Measurements from ENCODE around the gene PCDHA8.
"Not testable (repeated sequence)": the region's sequence is repeated elsewhere in the genome, so short reads cannot be mapped to it uniquely, and the experiment has no call there.

Gene PCDHA8

GRCh38 chr5:140827704-140828361 is 13.2 kb upstream of the PCDHA8 start, which contains the start of gene PCDHA6:
TSS of gene PCDHA6 (plus strand) at chr5:140827960. CDS start at chr5:140828092, 132 bp downstream.
- DNase-seq (ENCODE audit: low read depth in 2 of 2) = no peak

GRCh38 chr5:140828362-140828737 is 12.6 kb upstream of the PCDHA8 start:
- DNase-seq (ENCODE audit: low read depth in 2 of 2) = no peak

GRCh38 chr5:140829511-140830501 is 11.2 kb upstream of the PCDHA8 start:
- not testable (repeated sequence) for DNase-seq (ENCODE audit: low read depth in 2 of 2)

GRCh38 chr5:140833993-140834392 is 7.0 kb upstream of the PCDHA8 start, which contains the start of gene PCDHA7:
TSS of gene PCDHA7 (plus strand) at chr5:140834269. CDS start at chr5:140834384, 115 bp downstream.
- no peak for DNase-seq (ENCODE audit: low read depth in 2 of 2)

GRCh38 chr5:140834439-140835008 is 6.5 kb upstream of the PCDHA8 start:
- not testable (repeated sequence) for DNase-seq (ENCODE audit: low read depth in 2 of 2)

GRCh38 chr5:140835622-140836510 is 5.1 kb upstream of the PCDHA8 start:
- no peak for DNase-seq (ENCODE audit: low read depth in 2 of 2)

GRCh38 chr5:140842798-140843733 is 2.1 kb downstream of the PCDHA8 start:
- no peak for DNase-seq (ENCODE audit: low read depth in 2 of 2)

DNA sequence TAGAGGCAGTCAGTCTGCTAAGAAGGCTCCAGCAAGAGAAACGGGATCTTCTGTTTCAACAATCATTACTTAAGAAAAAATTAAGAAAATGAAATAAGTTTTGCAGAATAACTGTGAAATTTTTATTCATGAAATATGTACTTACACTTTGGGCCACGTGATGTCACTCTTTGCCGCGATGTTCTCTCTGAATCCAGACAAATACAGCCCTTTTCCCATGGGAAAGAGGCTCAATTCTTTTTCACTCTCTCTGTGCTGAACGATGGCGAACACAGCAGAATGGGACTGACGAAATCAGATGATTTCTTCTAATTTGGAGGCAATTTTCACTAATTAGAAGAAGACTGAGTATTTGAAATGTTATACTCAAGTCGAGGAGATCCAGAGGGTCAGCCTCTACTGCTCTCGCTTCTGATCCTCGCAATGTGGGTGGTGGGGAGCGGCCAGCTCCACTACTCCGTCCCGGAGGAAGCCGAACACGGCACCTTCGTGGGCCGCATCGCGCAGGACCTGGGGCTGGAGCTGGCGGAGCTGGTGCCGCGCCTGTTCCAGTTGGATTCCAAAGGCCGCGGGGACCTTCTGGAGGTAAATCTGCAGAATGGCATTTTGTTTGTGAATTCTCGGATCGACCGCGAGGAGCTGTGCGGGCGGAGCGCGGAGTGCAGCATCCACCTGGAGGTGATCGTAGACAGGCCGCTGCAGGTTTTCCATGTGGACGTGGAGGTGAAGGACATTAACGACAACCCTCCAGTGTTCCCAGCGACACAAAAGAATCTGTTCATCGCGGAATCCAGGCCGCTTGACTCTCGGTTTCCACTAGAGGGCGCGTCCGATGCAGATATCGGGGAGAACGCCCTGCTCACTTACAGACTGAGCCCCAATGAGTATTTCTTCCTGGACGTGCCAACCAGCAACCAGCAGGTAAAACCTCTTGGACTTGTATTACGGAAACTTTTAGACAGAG is 7.4 kb downstream of the PCDHA8 start, which contains the start of gene PCDHA9:
Gene PCDHA9 (plus strand): TSS at position 244 of the 964 bp plus-strand sequence. CDS start 114 bp downstream, at position 358.
- not testable (repeated sequence) for DNase-seq (ENCODE audit: low read depth in 2 of 2)

DNA sequence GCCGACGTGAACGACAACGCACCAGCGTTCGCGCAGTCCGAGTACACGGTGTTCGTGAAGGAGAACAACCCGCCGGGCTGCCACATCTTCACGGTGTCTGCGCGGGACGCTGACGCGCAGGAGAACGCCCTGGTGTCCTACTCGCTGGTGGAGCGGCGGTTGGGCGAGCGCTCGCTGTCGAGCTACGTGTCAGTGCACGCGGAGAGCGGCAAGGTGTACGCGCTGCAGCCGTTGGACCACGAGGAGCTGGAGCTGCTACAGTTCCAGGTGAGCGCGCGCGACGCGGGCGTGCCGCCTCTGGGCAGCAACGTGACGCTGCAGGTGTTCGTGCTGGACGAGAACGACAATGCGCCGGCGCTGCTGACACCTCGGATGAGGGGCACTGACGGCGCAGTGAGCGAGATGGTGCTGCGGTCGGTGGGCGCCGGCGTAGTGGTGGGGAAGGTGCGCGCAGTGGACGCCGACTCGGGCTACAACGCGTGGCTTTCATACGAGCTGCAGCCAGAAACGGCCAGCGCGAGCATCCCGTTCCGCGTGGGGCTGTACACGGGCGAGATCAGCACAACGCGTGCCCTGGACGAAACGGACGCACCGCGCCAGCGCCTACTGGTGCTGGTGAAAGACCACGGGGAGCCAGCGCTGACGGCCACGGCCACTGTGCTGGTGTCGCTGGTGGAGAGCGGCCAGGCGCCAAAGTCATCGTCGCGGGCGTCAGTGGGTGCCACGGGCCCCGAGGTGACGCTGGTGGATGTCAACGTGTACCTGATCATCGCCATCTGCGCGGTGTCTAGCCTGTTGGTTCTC is 9.0 kb downstream of the PCDHA8 start:
- not testable (repeated sequence) for DNase-seq (ENCODE audit: low read depth in 2 of 2)

DNA sequence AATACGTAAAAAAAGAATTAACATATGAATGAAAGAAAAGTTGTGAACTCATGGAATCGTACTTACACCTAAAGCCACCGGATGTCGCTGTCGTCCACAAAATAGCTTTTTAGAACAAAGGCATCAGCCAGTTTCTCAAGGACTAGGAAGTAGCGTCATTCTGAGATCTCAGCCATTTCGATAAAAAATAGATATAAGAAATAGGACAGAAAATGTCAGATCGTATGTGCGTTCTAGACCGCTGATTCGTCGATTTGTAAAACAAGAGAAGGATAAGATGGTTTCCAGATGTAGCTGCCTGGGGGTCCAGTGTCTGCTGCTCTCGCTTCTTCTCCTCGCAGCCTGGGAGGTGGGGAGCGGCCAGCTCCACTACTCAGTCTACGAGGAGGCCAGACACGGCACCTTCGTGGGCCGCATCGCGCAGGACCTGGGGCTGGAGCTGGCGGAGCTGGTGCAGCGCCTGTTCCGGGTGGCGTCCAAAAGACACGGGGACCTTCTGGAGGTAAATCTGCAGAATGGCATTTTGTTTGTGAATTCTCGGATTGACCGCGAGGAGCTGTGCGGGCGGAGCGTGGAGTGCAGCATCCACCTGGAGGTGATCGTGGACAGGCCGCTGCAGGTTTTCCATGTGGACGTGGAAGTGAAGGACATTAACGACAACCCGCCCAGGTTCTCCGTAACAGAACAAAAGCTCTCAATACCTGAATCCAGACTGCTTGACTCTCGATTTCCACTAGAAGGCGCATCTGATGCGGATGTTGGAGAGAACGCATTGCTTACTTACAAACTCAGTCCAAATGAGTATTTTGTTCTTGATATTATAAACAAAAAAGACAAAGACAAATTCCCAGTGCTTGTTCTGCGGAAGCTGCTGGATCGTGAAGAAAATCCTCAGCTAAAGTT is 15.0 kb downstream of the PCDHA8 start, which contains the start of gene PCDHA10:
Gene PCDHA10 (plus strand): TSS at position 126 of the 903 bp plus-strand sequence. CDS start 152 bp downstream, at position 278.
- DNase-seq (ENCODE audit: low read depth in 2 of 2) = no peak

- DNase-seq (ENCODE audit: low read depth in 2 of 2) = no peak
Measured at GRCh38 chr5:140857177-140857986, 16.4 kb downstream of the PCDHA8 start.

DNA sequence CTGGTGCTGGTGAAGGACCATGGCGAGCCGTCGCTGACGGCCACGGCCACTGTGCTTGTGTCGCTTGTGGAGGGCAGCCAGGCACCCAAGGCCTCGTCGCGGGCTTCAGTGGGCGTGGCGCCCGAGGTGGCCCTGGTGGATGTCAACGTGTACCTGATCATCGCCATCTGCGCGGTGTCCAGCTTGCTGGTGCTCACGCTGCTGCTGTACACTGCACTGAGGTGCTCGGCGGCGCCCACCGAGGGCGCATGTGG is 16.9 kb downstream of the PCDHA8 start:
- DNase-seq (ENCODE audit: low read depth in 2 of 2) = no peak

- no peak for DNase-seq (ENCODE audit: low read depth in 2 of 2)
Measured at GRCh38 chr5:140862441-140863295, 21.7 kb downstream of the PCDHA8 start.

- no peak for DNase-seq (ENCODE audit: low read depth in 2 of 2)
Measured at GRCh38 chr5:140868721-140869554, 28.0 kb downstream of the PCDHA8 start, which contains the start of gene PCDHA11. TSS of gene PCDHA11 (plus strand) at chr5:140868957. CDS start at chr5:140869104, 147 bp downstream.

Data from stimulated activated CD8-positive, alpha-beta memory T cell treated with anti-CD3 and anti-CD28 coated beads, Interleukin-15, amount 100 ng/mL, for 4 hours (primary cell).